OCI-LY1 (cell line): ENCODE measurements around the gene ANO6.

Experiments
- EZH2 ChIP-seq: fragments of 200-600 bp; sonication (generic), shearing (Covaris generic); IDR thresholded peaks from 2 replicates; pipeline ENCODE4 v1.8.0; 2017; ENCODE audit warnings: borderline replicate concordance, mixed run types, mild to moderate bottlenecking, antibody characterized with exemption, low read length, moderate library complexity, mixed read lengths
- TF ChIP-seq, protein P1 (sequence below): fragments of 200-600 bp; sonication (generic), shearing (Covaris generic); IDR thresholded peaks from 2 replicates; pipeline ENCODE4 v1.5.1; 2017; ENCODE audit warnings: mild to moderate bottlenecking, antibody characterized with exemption, low read length, moderate library complexity, mixed read lengths

DNA sequence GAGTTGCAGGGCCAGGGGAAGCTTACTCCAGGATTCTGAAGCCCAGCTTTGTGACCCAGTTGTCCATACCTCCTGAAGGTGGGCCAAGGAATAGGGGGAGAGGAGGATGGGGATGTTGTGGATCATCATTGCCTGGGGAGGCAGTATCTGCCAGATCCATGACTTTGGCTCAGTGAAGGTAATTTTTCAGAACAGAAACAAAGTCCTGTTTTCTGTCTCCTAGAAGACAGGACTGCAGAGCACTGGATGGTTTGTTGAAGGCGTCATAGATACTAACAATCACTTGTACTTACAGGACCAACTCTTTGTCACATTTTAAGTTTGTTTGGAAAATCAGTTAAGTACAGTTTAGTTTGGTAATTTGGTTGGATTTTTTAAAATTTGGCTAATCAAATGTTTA is 38.4 kb downstream of the ANO6 start:
- TF ChIP-seq, protein P1, sequence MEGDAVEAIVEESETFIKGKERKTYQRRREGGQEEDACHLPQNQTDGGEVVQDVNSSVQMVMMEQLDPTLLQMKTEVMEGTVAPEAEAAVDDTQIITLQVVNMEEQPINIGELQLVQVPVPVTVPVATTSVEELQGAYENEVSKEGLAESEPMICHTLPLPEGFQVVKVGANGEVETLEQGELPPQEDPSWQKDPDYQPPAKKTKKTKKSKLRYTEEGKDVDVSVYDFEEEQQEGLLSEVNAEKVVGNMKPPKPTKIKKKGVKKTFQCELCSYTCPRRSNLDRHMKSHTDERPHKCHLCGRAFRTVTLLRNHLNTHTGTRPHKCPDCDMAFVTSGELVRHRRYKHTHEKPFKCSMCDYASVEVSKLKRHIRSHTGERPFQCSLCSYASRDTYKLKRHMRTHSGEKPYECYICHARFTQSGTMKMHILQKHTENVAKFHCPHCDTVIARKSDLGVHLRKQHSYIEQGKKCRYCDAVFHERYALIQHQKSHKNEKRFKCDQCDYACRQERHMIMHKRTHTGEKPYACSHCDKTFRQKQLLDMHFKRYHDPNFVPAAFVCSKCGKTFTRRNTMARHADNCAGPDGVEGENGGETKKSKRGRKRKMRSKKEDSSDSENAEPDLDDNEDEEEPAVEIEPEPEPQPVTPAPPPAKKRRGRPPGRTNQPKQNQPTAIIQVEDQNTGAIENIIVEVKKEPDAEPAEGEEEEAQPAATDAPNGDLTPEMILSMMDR = no peak
- TF ChIP-seq EZH2 = no peak
